Fibroblast of lung (primary cell): ENCODE results near the gene TIMM21. TPM values are rescaled to one million over a fixed set of nuclear protein-coding genes. Genes with fewer than 3 reads are reported as not detected.

Experiments used
- DNase-seq, 2 donors: peaks; one replicate each; pipeline versions ENCODE4 v3.0.0 to v3.0.0-alpha.2; 2010; ENCODE audit warnings: low read depth in 2 of 2
- H2AFZ ChIP-seq: 2 replicates; pipeline ENCODE4 v1.5.1; 2012; ENCODE audit warnings: low read length, control low read depth, inconsistent platforms
- H3K27ac ChIP-seq: 2 replicates; pipeline ENCODE4 v1.5.1; 2011; ENCODE audit warnings: low read length, control low read depth; ENCODE audit not compliant: insufficient read depth
- H3K27me3 ChIP-seq: 2 replicates; pipeline ENCODE4 v1.5.1; 2011; ENCODE audit warnings: mild to moderate bottlenecking, low read length; ENCODE audit not compliant: control insufficient read depth, insufficient read depth
- H3K36me3 ChIP-seq: 2 replicates; pipeline ENCODE4 v1.5.1; 2011; ENCODE audit warnings: low read length; ENCODE audit not compliant: control insufficient read depth, insufficient read depth
- H3K4me1 ChIP-seq: 2 replicates; pipeline ENCODE4 v1.5.1; 2011; ENCODE audit warnings: low read length; ENCODE audit not compliant: control insufficient read depth, insufficient read depth; ENCODE audit errors: extremely low read depth
- H3K4me2 ChIP-seq: 2 replicates; pipeline ENCODE4 v1.5.1; 2011; ENCODE audit warnings: low read length, control low read depth; ENCODE audit not compliant: insufficient read depth; ENCODE audit errors: extremely low read depth
- H3K4me3 ChIP-seq, 4 experiments: fragments of 200-600 bp in 1 of 4; sonication (generic) in 1 of 4; replicated peaks in 1 of 4; 2 replicates each; pipeline ENCODE4 v1.5.1; 2011 to 2016; ENCODE audit warnings: low read length in 4 of 4, low read depth in 3 of 4, mild to moderate bottlenecking in 3 of 4, control low read depth in 2 of 4, inconsistent platforms in 1 of 4, mixed read lengths in 1 of 4; ENCODE audit not compliant: insufficient read depth in 1 of 4; ENCODE audit errors: control extremely low read depth in 1 of 4
- H3K79me2 ChIP-seq: 2 replicates; pipeline ENCODE4 v1.5.1; 2012; ENCODE audit warnings: mild to moderate bottlenecking, low read length, inconsistent platforms; ENCODE audit not compliant: control insufficient read depth, insufficient read depth
- H3K9ac ChIP-seq: 2 replicates; pipeline ENCODE4 v1.5.1; 2011; ENCODE audit warnings: mild to moderate bottlenecking, low read length, control low read depth; ENCODE audit not compliant: insufficient read depth
- H3K9me3 ChIP-seq: 2 replicates; pipeline ENCODE4 v1.5.1; 2012; ENCODE audit warnings: low read depth, low read length; ENCODE audit not compliant: control insufficient read depth, insufficient read depth
- H4K20me1 ChIP-seq: 2 replicates; pipeline ENCODE4 v1.5.1; 2011; ENCODE audit warnings: low read length; ENCODE audit not compliant: control insufficient read depth, insufficient read depth; ENCODE audit errors: extremely low read depth
- EZH2 ChIP-seq: IDR thresholded peaks from 2 replicates; pipeline ENCODE4 v1.5.1; 2012; ENCODE audit warnings: low read length, control low read depth, mild to moderate bottlenecking; ENCODE audit errors: missing control alignments
- polyA plus RNA-seq, 2 donors: library from polyadenylated mRNA; depleted of rRNA in 1 of 2; stranded (reverse) in 1 of 2; unstranded in 1 of 2; fragments of >200 nt; gene quantifications; 2 replicates each; pipeline ENCODE4 v1.2.1, GENCODE V29; 2011 to 2012; ENCODE audit warnings: missing spikeins in 1 of 2
- total RNA-seq: library from RNA; depleted of rRNA; stranded (reverse); fragments of >200 nt; gene quantifications from 2 replicates; pipeline ENCODE4 v1.2.1, GENCODE V29; 2014
- TF ChIP-seq, protein P1 (sequence below), 2 donors: IDR thresholded peaks in 1 of 2; conservative IDR thresholded peaks in 1 of 2; 1 replicate in 1 of 2; 2 replicates in 1 of 2; pipeline ENCODE4 v1.5.1; 2011 to 2012; ENCODE audit warnings: low read length in 2 of 2, control low read depth in 1 of 2, inconsistent platforms in 1 of 2, low read depth in 1 of 2, mild to moderate bottlenecking in 1 of 2

TIMM21 gene
- total and polyA plus RNA-seq, 2 donors (not counting 1 experiment from before 2014, with no cell fraction given): 20.1 to 36.6 TPM

DNA sequence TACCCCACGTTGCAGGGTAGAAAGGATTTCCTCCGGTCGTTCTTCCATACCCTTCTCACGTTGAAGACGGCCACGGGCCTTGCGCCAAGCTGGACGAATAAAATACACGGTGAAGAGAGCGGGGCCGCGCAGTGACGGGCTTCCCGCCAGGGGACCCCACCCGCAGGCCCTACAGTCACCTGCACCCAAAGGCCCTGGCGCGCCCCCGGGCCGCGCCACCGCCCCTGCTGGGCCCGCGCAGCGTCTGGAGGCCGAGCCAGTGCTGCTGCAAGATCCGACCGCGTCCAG is 888 bp upstream of the TIMM21 start:
- Histone ChIP-seq H3K9ac (peak overlapping the region; percentile 49), H3K27ac (no peak overlapping the region), H3K4me2 (peak overlapping the region; percentile 98)

DNA sequence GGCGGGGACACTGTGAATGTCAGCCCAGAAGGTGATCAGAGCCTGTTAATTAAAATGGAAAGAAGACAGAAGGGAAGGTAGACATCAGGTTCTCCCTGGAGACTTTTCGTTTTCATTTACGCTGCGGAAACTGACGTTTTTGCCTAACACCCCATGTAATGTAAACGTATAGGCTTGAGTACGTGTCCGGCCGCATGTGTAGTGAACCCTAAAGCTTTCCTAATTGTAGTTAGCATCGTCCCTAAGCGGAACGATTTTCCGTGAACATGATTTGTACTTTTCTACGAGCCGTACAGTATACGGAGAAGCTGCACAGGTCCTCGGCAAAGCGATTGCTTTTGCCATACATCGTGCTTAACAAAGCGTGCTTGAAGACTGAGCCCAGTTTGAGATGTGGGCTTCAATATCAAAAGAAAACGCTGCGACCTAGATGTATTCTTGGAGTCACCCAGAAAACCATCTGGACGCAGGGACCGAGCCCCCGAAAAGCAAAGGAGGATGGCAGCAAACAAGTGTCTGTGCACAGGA is 284 bp downstream of the TIMM21 start:
- Histone ChIP-seq H3K36me3 (peaks cover 2% of the 10 kb centered on the region), H3K4me1 (peaks cover 6% of the 10 kb centered on the region), H2AFZ (peak overlapping the region; percentile 97), H3K79me2 (peaks cover 47% of the 10 kb centered on the region), H3K4me2 (peak overlapping the region; percentile 46), H3K27me3 (no peaks in the 10 kb centered on the region), H3K9me3 (no peaks in the 10 kb centered on the region), H3K27ac (peak overlapping the region; percentile 90), H3K4me3 (peak overlapping the region; percentile 86 to 99 (median 97)), H4K20me1 (no peaks in the 10 kb centered on the region), H3K9ac (peak overlapping the region; percentile 82)
- TF ChIP-seq, protein P1, sequence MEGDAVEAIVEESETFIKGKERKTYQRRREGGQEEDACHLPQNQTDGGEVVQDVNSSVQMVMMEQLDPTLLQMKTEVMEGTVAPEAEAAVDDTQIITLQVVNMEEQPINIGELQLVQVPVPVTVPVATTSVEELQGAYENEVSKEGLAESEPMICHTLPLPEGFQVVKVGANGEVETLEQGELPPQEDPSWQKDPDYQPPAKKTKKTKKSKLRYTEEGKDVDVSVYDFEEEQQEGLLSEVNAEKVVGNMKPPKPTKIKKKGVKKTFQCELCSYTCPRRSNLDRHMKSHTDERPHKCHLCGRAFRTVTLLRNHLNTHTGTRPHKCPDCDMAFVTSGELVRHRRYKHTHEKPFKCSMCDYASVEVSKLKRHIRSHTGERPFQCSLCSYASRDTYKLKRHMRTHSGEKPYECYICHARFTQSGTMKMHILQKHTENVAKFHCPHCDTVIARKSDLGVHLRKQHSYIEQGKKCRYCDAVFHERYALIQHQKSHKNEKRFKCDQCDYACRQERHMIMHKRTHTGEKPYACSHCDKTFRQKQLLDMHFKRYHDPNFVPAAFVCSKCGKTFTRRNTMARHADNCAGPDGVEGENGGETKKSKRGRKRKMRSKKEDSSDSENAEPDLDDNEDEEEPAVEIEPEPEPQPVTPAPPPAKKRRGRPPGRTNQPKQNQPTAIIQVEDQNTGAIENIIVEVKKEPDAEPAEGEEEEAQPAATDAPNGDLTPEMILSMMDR (conservative IDR thresholded peaks at IDR 0.05 in 1 of 2, IDR thresholded peaks at IDR 0.05 in 1 of 2; ENCODE audit: low read depth in 1 of 2, low read length in 2 of 2): no peak
- no peak for TF ChIP-seq EZH2
- DNase-seq: no peak

More for the DNA sequence above, 888 bp upstream of the TIMM21 start:
- Histone ChIP-seq H3K4me3 (peak overlapping the region; percentile 86 to 99 (median 97)), H3K79me2 (peaks cover 40% of the 10 kb centered on the region), H4K20me1 (no peaks in the 10 kb centered on the region), H3K36me3 (peaks cover 2% of the 10 kb centered on the region), H2AFZ (peak overlapping the region; percentile 85), H3K27me3 (no peaks in the 10 kb centered on the region), H3K9me3 (no peaks in the 10 kb centered on the region), H3K4me1 (peaks cover 6% of the 10 kb centered on the region)
- TF ChIP-seq, protein P1 (conservative IDR thresholded peaks at IDR 0.05 in 1 of 2, IDR thresholded peaks at IDR 0.05 in 1 of 2; ENCODE audit: low read depth in 1 of 2, low read length in 2 of 2): no peak
- TF ChIP-seq EZH2: no peak
- DNase-seq: no peak

DNA sequence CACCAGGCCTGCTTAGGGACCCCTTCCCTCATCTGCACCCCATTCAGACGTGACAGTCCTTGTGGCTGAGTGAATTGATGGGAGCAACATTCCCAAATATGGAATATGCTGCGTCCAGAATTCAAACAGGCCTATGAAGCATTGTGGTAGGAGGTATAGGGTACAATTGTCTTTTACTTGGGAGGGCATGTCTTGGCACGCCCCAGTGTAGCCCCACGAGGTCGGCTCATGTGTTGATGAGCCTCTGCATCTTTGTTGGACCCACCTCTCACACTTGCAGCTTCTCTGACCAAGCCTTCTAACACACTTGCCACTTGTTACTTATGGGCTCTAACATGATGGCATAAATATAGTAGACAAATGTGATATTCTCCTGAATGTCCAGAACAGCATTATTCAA is 1.6 kb downstream of the TIMM21 start:
- peaks cover 2% of the 10 kb centered on the region for H3K36me3 ChIP-seq
- H3K79me2 ChIP-seq: peaks cover 53% of the 10 kb centered on the region
- peaks cover 6% of the 10 kb centered on the region for H3K4me1 ChIP-seq
- H4K20me1 ChIP-seq: no peaks in the 10 kb centered on the region
- TF ChIP-seq, protein P1 (conservative IDR thresholded peaks at IDR 0.05 in 1 of 2, IDR thresholded peaks at IDR 0.05 in 1 of 2; ENCODE audit: low read depth in 1 of 2, low read length in 2 of 2): no peak
- TF ChIP-seq EZH2: no peak
- no peaks in the 10 kb centered on the region for H3K9me3 ChIP-seq
- peak overlapping the region; percentile 46 for H3K4me2 ChIP-seq
- H3K27me3 ChIP-seq: no peaks in the 10 kb centered on the region
- H3K4me3 ChIP-seq: peak overlapping the region in 3 of 4 experiments; percentile 14 to 99 (median 96)
- DNase-seq: no peak
- H2AFZ ChIP-seq: no peak overlapping the region
- no peak overlapping the region for H3K9ac ChIP-seq
- H3K27ac ChIP-seq: no peak overlapping the region
